ENCODE results near the gene CHCHD3. TPM values are rescaled to one million over a fixed set of nuclear protein-coding genes. Genes with fewer than 3 reads are reported as not detected.

CHCHD3 gene
- total RNA-seq, 3 donors from 2014 or later: 80.7 to 101 (median 92.0) TPM

GRCh38 chr7:133020496-133020895 is 61.4 kb downstream of the CHCHD3 start:
- H3K4me3 Mint-ChIP-seq: no peak overlapping the region
- no peaks in the 10 kb centered on the region for H3K27me3 Mint-ChIP-seq (ENCODE audit: low read depth)
- ATAC-seq: no peak
- H3K36me3 Mint-ChIP-seq (ENCODE audit: insufficient read depth): peaks cover 21% of the 10 kb centered on the region
- DNase-seq: no peak
- H3K9me3 Mint-ChIP-seq: no peaks in the 10 kb centered on the region
- H3K4me1 Mint-ChIP-seq (ENCODE audit: low read depth): peaks cover 4% of the 10 kb centered on the region

- no peaks in the 10 kb centered on the region for H3K9me3 Mint-ChIP-seq
- peaks cover 4% of the 10 kb centered on the region for H3K4me1 Mint-ChIP-seq (ENCODE audit: low read depth)
- H3K4me3 Mint-ChIP-seq: no peak overlapping the region
- no peaks in the 10 kb centered on the region for H3K27me3 Mint-ChIP-seq (ENCODE audit: low read depth)
- no peak for DNase-seq
- H3K36me3 Mint-ChIP-seq (ENCODE audit: insufficient read depth): peaks cover 21% of the 10 kb centered on the region
- no peak for ATAC-seq
Observed at GRCh38 chr7:133019590-133019989, 62.3 kb downstream of the CHCHD3 start.

GRCh38 chr7:133016604-133017003 is 65.3 kb downstream of the CHCHD3 start:
- H3K9me3 Mint-ChIP-seq: no peaks in the 10 kb centered on the region
- peaks cover 4% of the 10 kb centered on the region for H3K4me1 Mint-ChIP-seq (ENCODE audit: low read depth)
- peaks cover 18% of the 10 kb centered on the region for H3K36me3 Mint-ChIP-seq (ENCODE audit: insufficient read depth)
- DNase-seq (no peak), ATAC-seq (no peak)
- H3K4me3 Mint-ChIP-seq: no peak overlapping the region
- H3K27me3 Mint-ChIP-seq (ENCODE audit: low read depth): no peaks in the 10 kb centered on the region

- Mint-ChIP-seq H3K4me3 (no peak overlapping the region), H3K4me1 (ENCODE audit: low read depth) (peaks cover 4% of the 10 kb centered on the region), H3K9me3 (no peaks in the 10 kb centered on the region), H3K27me3 (ENCODE audit: low read depth) (no peaks in the 10 kb centered on the region), H3K36me3 (ENCODE audit: insufficient read depth) (peaks cover 22% of the 10 kb centered on the region)
- ATAC-seq (no peak), DNase-seq (no peak)
Observed at GRCh38 chr7:133015888-133016287, 66.0 kb downstream of the CHCHD3 start.

GRCh38 chr7:133011746-133012145 is 70.1 kb downstream of the CHCHD3 start:
- DNase-seq (no peak), ATAC-seq (no peak)
- peaks cover 1% of the 10 kb centered on the region for H3K4me1 Mint-ChIP-seq (ENCODE audit: low read depth)
- H3K36me3 Mint-ChIP-seq (ENCODE audit: insufficient read depth): peaks cover 44% of the 10 kb centered on the region
- H3K27me3 Mint-ChIP-seq (ENCODE audit: low read depth): no peaks in the 10 kb centered on the region
- H3K9me3 Mint-ChIP-seq: peaks cover 17% of the 10 kb centered on the region
- no peak overlapping the region for H3K4me3 Mint-ChIP-seq

- Mint-ChIP-seq H3K9me3 (peaks cover 17% of the 10 kb centered on the region), H3K36me3 (ENCODE audit: insufficient read depth) (peaks cover 41% of the 10 kb centered on the region), H3K4me1 (ENCODE audit: low read depth) (no peaks in the 10 kb centered on the region), H3K4me3 (no peak overlapping the region), H3K27me3 (ENCODE audit: low read depth) (no peaks in the 10 kb centered on the region)
- no peak for ATAC-seq
- no peak for DNase-seq
Observed at GRCh38 chr7:133009426-133010252, 72.3 kb downstream of the CHCHD3 start.

GRCh38 chr7:133007961-133008360 is 73.9 kb downstream of the CHCHD3 start:
- H3K9me3 Mint-ChIP-seq: peaks cover 17% of the 10 kb centered on the region
- H3K4me3 Mint-ChIP-seq: no peak overlapping the region
- ATAC-seq: no peak
- H3K4me1 Mint-ChIP-seq (ENCODE audit: low read depth): no peaks in the 10 kb centered on the region
- H3K27me3 Mint-ChIP-seq (ENCODE audit: low read depth): no peaks in the 10 kb centered on the region
- DNase-seq: no peak
- H3K36me3 Mint-ChIP-seq (ENCODE audit: insufficient read depth): peaks cover 43% of the 10 kb centered on the region

- DNase-seq (no peak), ATAC-seq (no peak)
- Mint-ChIP-seq H3K27me3 (ENCODE audit: low read depth) (no peaks in the 10 kb centered on the region), H3K4me3 (no peak overlapping the region), H3K36me3 (ENCODE audit: insufficient read depth) (peaks cover 28% of the 10 kb centered on the region), H3K4me1 (ENCODE audit: low read depth) (peaks cover 13% of the 10 kb centered on the region), H3K9me3 (peaks cover 13% of the 10 kb centered on the region)
Observed at GRCh38 chr7:133003052-133003910, 78.6 kb downstream of the CHCHD3 start.

- DNase-seq (no peak), ATAC-seq (no peak)
- H3K4me3 Mint-ChIP-seq: no peak overlapping the region
- H3K36me3 Mint-ChIP-seq (ENCODE audit: insufficient read depth): peaks cover 15% of the 10 kb centered on the region
- H3K9me3 Mint-ChIP-seq: peaks cover under 1% of the 10 kb centered on the region
- H3K27me3 Mint-ChIP-seq (ENCODE audit: low read depth): no peaks in the 10 kb centered on the region
- peaks cover 13% of the 10 kb centered on the region for H3K4me1 Mint-ChIP-seq (ENCODE audit: low read depth)
Observed at GRCh38 chr7:133001727-133002126, 80.2 kb downstream of the CHCHD3 start.

GRCh38 chr7:132999845-133000244 is 82.0 kb downstream of the CHCHD3 start:
- no peak for DNase-seq
- H3K4me1 Mint-ChIP-seq (ENCODE audit: low read depth): peaks cover 16% of the 10 kb centered on the region
- peaks cover 13% of the 10 kb centered on the region for H3K36me3 Mint-ChIP-seq (ENCODE audit: insufficient read depth)
- H3K9me3 Mint-ChIP-seq: no peaks in the 10 kb centered on the region
- H3K4me3 Mint-ChIP-seq: no peak overlapping the region
- no peaks in the 10 kb centered on the region for H3K27me3 Mint-ChIP-seq (ENCODE audit: low read depth)
- no peak for ATAC-seq

- Mint-ChIP-seq H3K36me3 (ENCODE audit: insufficient read depth) (peaks cover 10% of the 10 kb centered on the region), H3K27me3 (ENCODE audit: low read depth) (no peaks in the 10 kb centered on the region), H3K4me1 (ENCODE audit: low read depth) (peaks cover 19% of the 10 kb centered on the region), H3K9me3 (no peaks in the 10 kb centered on the region), H3K4me3 (no peak overlapping the region)
- no peak for DNase-seq
- no peak for ATAC-seq
Observed at GRCh38 chr7:132998763-132999162, 83.1 kb downstream of the CHCHD3 start.

- Mint-ChIP-seq H3K36me3 (ENCODE audit: insufficient read depth) (peaks cover 9% of the 10 kb centered on the region), H3K27me3 (ENCODE audit: low read depth) (no peaks in the 10 kb centered on the region), H3K4me1 (ENCODE audit: low read depth) (peaks cover 20% of the 10 kb centered on the region), H3K9me3 (no peaks in the 10 kb centered on the region), H3K4me3 (no peak overlapping the region)
- no peak for DNase-seq
- ATAC-seq: no peak
Observed at GRCh38 chr7:132997505-132997904, 84.4 kb downstream of the CHCHD3 start.

- DNase-seq (no peak), ATAC-seq (no peak)
- Mint-ChIP-seq H3K4me3 (no peak overlapping the region), H3K36me3 (ENCODE audit: insufficient read depth) (peaks cover 9% of the 10 kb centered on the region), H3K4me1 (ENCODE audit: low read depth) (peaks cover 16% of the 10 kb centered on the region), H3K27me3 (ENCODE audit: low read depth) (no peaks in the 10 kb centered on the region), H3K9me3 (no peaks in the 10 kb centered on the region)
Observed at GRCh38 chr7:132996581-132997242, 85.2 kb downstream of the CHCHD3 start.

- ATAC-seq: no peak
- H3K9me3 Mint-ChIP-seq: no peaks in the 10 kb centered on the region
- peaks cover 16% of the 10 kb centered on the region for H3K36me3 Mint-ChIP-seq (ENCODE audit: insufficient read depth)
- H3K4me1 Mint-ChIP-seq (ENCODE audit: low read depth): peaks cover 11% of the 10 kb centered on the region
- H3K27me3 Mint-ChIP-seq (ENCODE audit: low read depth): no peaks in the 10 kb centered on the region
- DNase-seq: no peak
- H3K4me3 Mint-ChIP-seq: no peak overlapping the region
Observed at GRCh38 chr7:132993377-132994013, 88.4 kb downstream of the CHCHD3 start.
